Endothelial cell of umbilical vein (primary cell): ENCODE results near the gene CLIC5. TPM values are rescaled to one million over a fixed set of nuclear protein-coding genes. Genes with fewer than 3 reads are reported as not detected.

Experiments
- BruUV-seq: library from RNA; stranded (reverse); fragments of 400-500 nt; replicated peaks from 2 replicates; lab custom pipeline; 2021; lab: Mats Ljungman, UMichigan
- CTCF ChIA-PET: fragments of 300-600, 350-600 bp; sonication (Branson Sonifier 250); formaldehyde crosslinking; loops from one replicate; lab custom pipeline; 2021; ENCODE audit warnings: antibody characterized with exemption, inconsistent platforms; lab: Charles Lee
- POLR2A ChIA-PET: fragments of 300-600, 350-600 bp; sonication (Branson Sonifier 250); formaldehyde crosslinking; loops from one replicate; lab custom pipeline; 2021; ENCODE audit warnings: antibody characterized with exemption, inconsistent platforms; lab: Charles Lee
- DNase-seq: peaks from one replicate; pipeline ENCODE4 v3.0.0-alpha.2; 2011; ENCODE audit warnings: low read depth, low spot score
- FAIRE-seq: peaks from 2 replicates; lab custom pipeline; 2011; peaks lifted over from hg19 to GRCh38; lab: Jason Lieb, UNC
- H2AFZ ChIP-seq: 2 replicates; pipeline ENCODE4 v1.6.0; 2012; ENCODE audit warnings: low read depth, low read length, control low read depth, inconsistent platforms
- H3K27ac ChIP-seq: 2 replicates; pipeline ENCODE4 v1.5.1; 2011; ENCODE audit warnings: low read depth, mild to moderate bottlenecking, control low read depth, low read length, moderate library complexity; ENCODE audit not compliant: insufficient read depth
- H3K27me3 ChIP-seq, 2 experiments: 2 replicates each; pipeline versions ENCODE4 v1.6.0 to v1.6.1; 2011; ENCODE audit warnings: low read length in 2 of 2, mixed read lengths in 1 of 2; ENCODE audit not compliant: control insufficient read depth in 2 of 2, insufficient read depth in 2 of 2
- H3K36me3 ChIP-seq, 2 experiments: 2 replicates in 1 of 2; 3 replicates in 1 of 2; pipeline ENCODE4 v1.5.1; 2011; ENCODE audit warnings: low read length in 2 of 2, mild to moderate bottlenecking in 1 of 2, moderate library complexity in 1 of 2; ENCODE audit not compliant: control insufficient read depth in 2 of 2, insufficient read depth in 2 of 2; ENCODE audit errors: extremely low read depth in 1 of 2
- H3K4me1 ChIP-seq: 3 replicates; pipeline ENCODE4 v1.5.1; 2011; ENCODE audit warnings: mild to moderate bottlenecking, low read length; ENCODE audit not compliant: control insufficient read depth, insufficient read depth; ENCODE audit errors: extremely low read depth
- H3K4me2 ChIP-seq: 2 replicates; pipeline ENCODE4 v1.6.1; 2011; ENCODE audit warnings: low read length, control low read depth, mixed read lengths; ENCODE audit not compliant: insufficient read depth
- H3K4me3 ChIP-seq, 3 experiments: fragments of 200-600 bp in 1 of 3; sonication (generic), shearing (Covaris generic) in 1 of 3; replicated peaks in 1 of 3; 2 replicates each; pipeline ENCODE4 v1.5.1; 2011 to 2016; ENCODE audit warnings: control low read depth in 3 of 3, low read length in 3 of 3, mild to moderate bottlenecking in 2 of 3, inconsistent platforms in 1 of 3, low read depth in 1 of 3, moderate library complexity in 1 of 3; ENCODE audit not compliant: insufficient read depth in 1 of 3
- H3K79me2 ChIP-seq: 2 replicates; pipeline ENCODE4 v1.6.0; 2012; ENCODE audit warnings: low read length, inconsistent platforms; ENCODE audit not compliant: control insufficient read depth, insufficient read depth
- H3K9ac ChIP-seq: replicated peaks from 2 replicates; pipeline ENCODE3; 2011; ENCODE audit warnings: low read length, control low read depth; ENCODE audit not compliant: insufficient read depth; ENCODE audit errors: extremely low read depth
- H3K9me1 ChIP-seq: replicated peaks from 3 replicates; pipeline ENCODE4 v1.6.0; 2011; ENCODE audit warnings: mild to moderate bottlenecking, low read length; ENCODE audit not compliant: control insufficient read depth, insufficient read depth; ENCODE audit errors: extremely low read depth
- H3K9me3 ChIP-seq: replicated peaks from 2 replicates; pipeline ENCODE4 v1.5.1; 2012; ENCODE audit warnings: low read length, inconsistent platforms; ENCODE audit not compliant: control insufficient read depth, insufficient read depth
- H4K20me1 ChIP-seq: replicated peaks from 2 replicates; pipeline ENCODE3; 2011; ENCODE audit warnings: mild to moderate bottlenecking, low read length; ENCODE audit not compliant: control insufficient read depth, insufficient read depth; ENCODE audit errors: extremely low read depth
- EZH2 ChIP-seq: IDR thresholded peaks from 2 replicates; pipeline ENCODE4 v1.6.1; 2012; ENCODE audit warnings: borderline replicate concordance, low read depth, mild to moderate bottlenecking, moderate library complexity, low read length, inconsistent platforms; ENCODE audit not compliant: severe bottlenecking
- FOS ChIP-seq: IDR thresholded peaks from 2 replicates; pipeline ENCODE4 v1.6.1; 2011; ENCODE audit warnings: mild to moderate bottlenecking, low read length, moderate library complexity, borderline replicate concordance; ENCODE audit not compliant: insufficient read depth
- GATA2 ChIP-seq: IDR thresholded peaks from 2 replicates; pipeline ENCODE4 v1.7.0; 2011; ENCODE audit warnings: low read depth, mild to moderate bottlenecking, moderate library complexity, mixed read lengths, low read length; ENCODE audit not compliant: insufficient read length, insufficient read depth
- JUN ChIP-seq: IDR thresholded peaks from 2 replicates; pipeline ENCODE4 v1.6.1; 2011; ENCODE audit warnings: borderline replicate concordance, low read depth; ENCODE audit not compliant: insufficient read length, insufficient read depth
- MYC ChIP-seq: IDR thresholded peaks from one replicate; pipeline ENCODE4 v1.6.1; 2011; ENCODE audit warnings: mild to moderate bottlenecking, low read depth, low read length
- POLR2A ChIP-seq: IDR thresholded peaks from 2 replicates; pipeline ENCODE4 v1.6.1; 2012; ENCODE audit warnings: low read depth, mild to moderate bottlenecking, control low read depth, low read length
- POLR2AphosphoS5 ChIP-seq: IDR thresholded peaks from 2 replicates; pipeline ENCODE4 v1.6.1; 2012; ENCODE audit warnings: low read depth, mild to moderate bottlenecking, control low read depth, low read length, moderate library complexity; ENCODE audit not compliant: insufficient read depth
- dilution Hi-C: fragments of 300-500 bp; cut with MboI; formaldehyde crosslinking; loops from one replicate; pipeline ENCODE4 v1.15.0; 2019; ENCODE audit warnings: low sequenced_read_pairs; ENCODE audit not compliant: extremely low pct_ligation_motif_present
- intact Hi-C: fragments of 100-400 bp; cut with micrococcal nuclease; formaldehyde crosslinking; loops from one replicate; pipeline ENCODE4 v1.10.0; 2022
- polyA plus RNA-seq, 4 experiments: library from polyadenylated mRNA; depleted of rRNA in 3 of 4; stranded (reverse) in 3 of 4; unstranded in 1 of 4; fragments of >200 nt; gene quantifications; 2 replicates each; pipeline versions ENCODE4 v1.2.1 to v1.2.3, GENCODE V29; 2011 to 2012; ENCODE audit warnings: missing spikeins in 1 of 4
- total RNA-seq: library from RNA; stranded (reverse); gene quantifications from 2 replicates; pipeline ENCODE4 v1.2.3, GENCODE V29; 2021
- TF ChIP-seq, protein P1 (sequence below): IDR thresholded peaks from 2 replicates; pipeline ENCODE4 v1.6.1; 2011; ENCODE audit not compliant: insufficient read depth, insufficient read length
- TF ChIP-seq, protein P2 (sequence below), 2 donors: IDR thresholded peaks; 1 replicate in 1 of 2; 2 replicates in 1 of 2; pipeline ENCODE4 v1.5.1; 2011; ENCODE audit warnings: low read length in 2 of 2, mild to moderate bottlenecking in 2 of 2, moderate library complexity in 2 of 2, control low read depth in 1 of 2, inconsistent platforms in 1 of 2, low read depth in 1 of 2; ENCODE audit not compliant: insufficient read depth in 1 of 2; ENCODE audit errors: extremely low read depth in 1 of 2

Gene CLIC5
- total and polyA plus RNA-seq, 2 donors (not counting 3 experiments of a cell fraction or from before 2014, with no cell fraction given), result 0.07 TPM; not detected in 1

DNA sequence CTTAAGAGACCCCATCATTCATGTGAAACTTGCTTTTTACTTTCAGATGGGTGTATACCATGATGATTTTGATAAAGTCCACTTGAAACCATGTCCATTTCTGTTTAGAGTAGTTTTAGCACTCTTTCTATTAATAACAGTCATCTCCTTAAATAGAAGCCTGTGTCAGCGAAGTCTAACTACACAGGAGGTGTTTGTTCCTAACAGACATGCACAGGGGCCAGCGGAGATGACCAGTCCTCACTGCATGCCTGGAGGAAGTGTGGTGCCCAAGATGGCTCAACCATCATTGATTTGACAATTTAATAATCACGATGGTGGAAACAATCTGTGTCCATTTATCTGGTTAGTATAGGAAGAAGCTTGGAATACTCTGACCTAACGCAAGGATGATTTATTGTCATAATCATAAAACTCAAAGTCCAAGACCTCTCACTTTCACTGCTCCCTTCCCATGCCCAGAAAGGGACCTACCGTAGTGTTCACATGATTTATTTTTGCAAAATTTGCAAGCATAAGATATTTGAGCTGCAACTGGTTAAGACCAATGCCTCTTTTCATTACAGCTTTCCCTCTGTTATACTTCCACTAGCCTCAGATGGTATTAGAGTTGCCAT is 31.0 kb upstream of the CLIC5 start:
- dilution Hi-C loops, result no loop called here

More for the DNA sequence above, 31.0 kb upstream of the CLIC5 start:
- BruUV-seq, result no TSS peak
- H2AFZ ChIP-seq, result no peak overlapping the region
- H3K4me2 ChIP-seq, result no peak overlapping the region
- H3K9ac ChIP-seq, result no peak overlapping the region
- H3K27ac ChIP-seq, result no peak overlapping the region
- H4K20me1 ChIP-seq, result no peaks in the 10 kb centered on the region
- H3K27me3 ChIP-seq, result peaks cover 3% of the 10 kb centered on the region in 2 experiments
- H3K4me3 ChIP-seq, result no peak overlapping the region
- no peak for FAIRE-seq
- no peaks in the 10 kb centered on the region for H3K9me1 ChIP-seq
- no peaks in the 10 kb centered on the region for H3K36me3 ChIP-seq
- intact Hi-C loops, result loop anchor here (10.0 kb wide), 2 partner anchors 138 to 1218 kb away; no protein-coding TSS in a partner anchor
- H3K79me2 ChIP-seq, result no peaks in the 10 kb centered on the region
- ChIA-PET POLR2A (no interaction called here), CTCF (interaction anchor here (1.2 to 1.6 kb wide), 2 partner anchors 116 to 364 kb away, joined by 3 to 5 read pairs; no protein-coding TSS in a partner anchor)
- DNase-seq, result no peak
- no peaks in the 10 kb centered on the region for H3K9me3 ChIP-seq
- no peak for TF ChIP-seq FOS
- no peak for TF ChIP-seq POLR2A
- TF ChIP-seq MYC, result no peak
- TF ChIP-seq JUN, result no peak
- TF ChIP-seq EZH2, result no peak
- TF ChIP-seq, protein P1, sequence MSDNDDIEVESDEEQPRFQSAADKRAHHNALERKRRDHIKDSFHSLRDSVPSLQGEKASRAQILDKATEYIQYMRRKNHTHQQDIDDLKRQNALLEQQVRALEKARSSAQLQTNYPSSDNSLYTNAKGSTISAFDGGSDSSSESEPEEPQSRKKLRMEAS, result no peak
- TF ChIP-seq GATA2, result no peak
- TF ChIP-seq, protein P2, sequence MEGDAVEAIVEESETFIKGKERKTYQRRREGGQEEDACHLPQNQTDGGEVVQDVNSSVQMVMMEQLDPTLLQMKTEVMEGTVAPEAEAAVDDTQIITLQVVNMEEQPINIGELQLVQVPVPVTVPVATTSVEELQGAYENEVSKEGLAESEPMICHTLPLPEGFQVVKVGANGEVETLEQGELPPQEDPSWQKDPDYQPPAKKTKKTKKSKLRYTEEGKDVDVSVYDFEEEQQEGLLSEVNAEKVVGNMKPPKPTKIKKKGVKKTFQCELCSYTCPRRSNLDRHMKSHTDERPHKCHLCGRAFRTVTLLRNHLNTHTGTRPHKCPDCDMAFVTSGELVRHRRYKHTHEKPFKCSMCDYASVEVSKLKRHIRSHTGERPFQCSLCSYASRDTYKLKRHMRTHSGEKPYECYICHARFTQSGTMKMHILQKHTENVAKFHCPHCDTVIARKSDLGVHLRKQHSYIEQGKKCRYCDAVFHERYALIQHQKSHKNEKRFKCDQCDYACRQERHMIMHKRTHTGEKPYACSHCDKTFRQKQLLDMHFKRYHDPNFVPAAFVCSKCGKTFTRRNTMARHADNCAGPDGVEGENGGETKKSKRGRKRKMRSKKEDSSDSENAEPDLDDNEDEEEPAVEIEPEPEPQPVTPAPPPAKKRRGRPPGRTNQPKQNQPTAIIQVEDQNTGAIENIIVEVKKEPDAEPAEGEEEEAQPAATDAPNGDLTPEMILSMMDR (IDR thresholded peaks at IDR 0.05; ENCODE audit: extremely low read depth in 1 of 2, insufficient read depth in 1 of 2, low read depth in 1 of 2, low read length in 2 of 2), result no peak
- no peak for TF ChIP-seq POLR2AphosphoS5
- peaks cover 21% of the 10 kb centered on the region for H3K4me1 ChIP-seq
